ENCODE measurements around the gene ANXA11. TPM values are rescaled to one million over a fixed set of nuclear protein-coding genes. Genes with fewer than 3 reads are reported as not detected.
A peak's percentile ranks its signal among the peaks of the same experiment; 100 is the strongest.

ANXA11 gene
- total RNA-seq, 2 donors from 2014 or later: 224 to 266 TPM

GRCh38 chr10:80196950-80197315, 8.4 kb downstream of the ANXA11 start:
- no peaks in the 10 kb centered on the region for H3K27me3 ChIP-seq
- peaks cover 0 to 90% of the 10 kb centered on the region in 2 donors for H3K4me1 ChIP-seq
- no peak for TF ChIP-seq CTCF (IDR thresholded peaks at IDR 0.05)
- H3K4me3 ChIP-seq: peak overlapping the region in 1 of 2 donors; percentile 14
- no peak for DNase-seq (ENCODE audit: low spot score)
- peaks cover 9% of the 10 kb centered on the region for H3K36me3 ChIP-seq
- H3K27ac ChIP-seq: peak overlapping the region; percentile 97 to 100
- H3K9me3 ChIP-seq: no peaks in the 10 kb centered on the region

- Histone ChIP-seq H3K4me1 (peaks cover 0 to 90% of the 10 kb centered on the region in 2 donors), H3K4me3 (peak overlapping the region in 1 of 2 donors; percentile 14), H3K27me3 (no peaks in the 10 kb centered on the region), H3K36me3 (peaks cover 9% of the 10 kb centered on the region), H3K27ac (peak overlapping the region; percentile 97 to 100), H3K9me3 (no peaks in the 10 kb centered on the region)
- peak; percentile 80 for DNase-seq (ENCODE audit: low spot score)
- no peak for TF ChIP-seq CTCF (IDR thresholded peaks at IDR 0.05)
Measured at GRCh38 chr10:80196270-80196949, 8.9 kb downstream of the ANXA11 start.

- no peak overlapping the region for H3K4me3 ChIP-seq
- H3K27me3 ChIP-seq: no peaks in the 10 kb centered on the region
- DNase-seq (ENCODE audit: low spot score): no peak
- peaks cover 9% of the 10 kb centered on the region for H3K36me3 ChIP-seq
- H3K9me3 ChIP-seq: no peaks in the 10 kb centered on the region
- peak overlapping the region; percentile 97 to 100 for H3K27ac ChIP-seq
- peaks cover 0 to 86% of the 10 kb centered on the region in 2 donors for H3K4me1 ChIP-seq
- TF ChIP-seq CTCF (IDR thresholded peaks at IDR 0.05): no peak
Measured at GRCh38 chr10:80195046-80195574, 10.2 kb downstream of the ANXA11 start.

- no peaks in the 10 kb centered on the region for H3K27me3 ChIP-seq
- H3K9me3 ChIP-seq: no peaks in the 10 kb centered on the region
- peak overlapping the region; percentile 97 to 100 for H3K27ac ChIP-seq
- H3K4me3 ChIP-seq: no peak overlapping the region
- no peak for DNase-seq (ENCODE audit: low spot score)
- H3K36me3 ChIP-seq: peaks cover 9% of the 10 kb centered on the region
- H3K4me1 ChIP-seq: peaks cover 0 to 86% of the 10 kb centered on the region in 2 donors
- no peak for TF ChIP-seq CTCF (IDR thresholded peaks at IDR 0.05)
Measured at GRCh38 chr10:80194373-80195045, 10.8 kb downstream of the ANXA11 start.

GRCh38 chr10:80192553-80192952, 12.8 kb downstream of the ANXA11 start:
- Histone ChIP-seq H3K9me3 (no peaks in the 10 kb centered on the region), H3K27ac (peak overlapping the region in 1 of 2 donors; percentile 97), H3K4me1 (peaks cover 0 to 86% of the 10 kb centered on the region in 2 donors), H3K36me3 (peaks cover 9% of the 10 kb centered on the region), H3K4me3 (no peak overlapping the region), H3K27me3 (no peaks in the 10 kb centered on the region)
- DNase-seq (ENCODE audit: low spot score): no peak
- TF ChIP-seq CTCF (IDR thresholded peaks at IDR 0.05): no peak

Data from right atrium auricular region (tissue), 2 donors.